Stimulated activated CD4-positive, alpha-beta T cell treated with anti-CD3 and anti-CD28 coated beads, Interleukin-2, amount 100 ng/mL, for 48 hours (primary cell): Measurements from ENCODE around the gene RPTOR.
"Not testable (repeated sequence)": the region's sequence is repeated elsewhere in the genome, so short reads cannot be mapped to it uniquely, and the experiment has no call there.

ENCODE experiments used
- DNase-seq, 2 donors: peaks; one replicate each; pipeline ENCODE4 v3.0.0-alpha.2; 2020

Gene RPTOR

DNA sequence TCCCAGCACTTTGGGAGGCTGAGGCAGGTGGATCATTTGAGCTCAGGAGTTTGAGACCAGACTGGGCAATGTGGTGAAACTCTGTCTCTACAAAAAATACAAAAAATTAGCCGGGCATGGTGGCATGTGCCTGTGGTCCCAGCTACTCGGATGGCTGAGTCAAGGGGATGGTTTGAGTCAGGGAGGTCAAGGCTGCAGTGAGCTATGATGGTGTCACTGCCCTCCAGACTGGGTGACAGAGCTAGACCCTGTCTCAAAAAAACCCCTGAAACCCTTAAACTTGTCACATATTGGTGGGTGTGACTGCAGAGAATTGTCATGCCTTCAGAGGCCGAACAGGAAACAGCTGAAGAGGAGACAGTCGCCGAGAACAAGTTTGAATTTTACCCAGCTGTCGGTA lies 13.4 kb downstream of the RPTOR start:
- DNase-seq: peak in 1 of 2 donors; percentile 10

DNA sequence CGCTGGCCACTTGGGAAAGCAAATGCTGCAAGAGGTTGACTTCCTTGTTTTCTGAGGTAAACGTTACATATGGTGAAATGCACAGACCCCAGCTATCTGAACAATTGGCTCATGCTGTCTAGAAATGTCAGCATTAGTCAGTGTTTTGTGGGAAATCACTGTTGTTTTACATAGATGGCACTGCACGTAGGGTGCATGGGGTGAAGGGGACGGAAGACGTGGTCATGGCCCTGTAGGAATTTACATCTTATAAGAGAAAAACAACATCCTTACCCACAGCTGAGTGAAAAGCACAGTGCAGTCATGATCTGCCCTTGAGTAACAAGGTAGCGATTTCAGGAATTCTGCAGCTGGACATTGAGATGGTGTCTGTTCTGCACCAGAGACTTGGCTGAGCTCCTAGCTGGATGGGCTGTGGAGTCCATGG lies 15.2 kb downstream of the RPTOR start:
- no peak for DNase-seq

DNA sequence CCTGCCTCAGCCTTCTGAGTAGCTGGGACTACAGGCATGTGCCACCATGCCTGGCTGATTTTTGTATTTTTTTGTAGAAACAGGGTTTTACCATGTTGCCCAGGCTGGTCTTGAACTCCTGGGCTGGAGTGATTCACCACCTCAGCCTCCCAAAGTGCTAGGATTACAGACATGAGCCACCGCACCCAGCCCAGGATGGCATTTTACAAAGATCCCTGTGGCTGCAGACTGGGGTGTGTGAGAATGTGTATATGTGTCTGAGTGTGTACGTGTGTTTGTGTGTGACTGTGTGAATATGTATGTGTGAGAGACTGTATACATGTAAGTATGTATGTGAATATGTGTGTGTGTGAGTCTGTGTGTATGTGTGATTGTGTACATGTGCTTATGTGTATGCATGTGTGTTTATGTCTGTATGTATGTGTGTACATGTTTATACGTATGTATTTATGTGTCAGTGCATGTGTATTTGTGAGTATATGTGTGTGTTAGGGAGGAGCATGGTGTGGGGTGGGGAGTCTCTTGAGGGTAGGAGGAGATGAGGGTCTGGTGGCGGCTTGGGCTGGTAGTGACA lies 17.0 kb downstream of the RPTOR start:
- DNase-seq: no peak

DNA sequence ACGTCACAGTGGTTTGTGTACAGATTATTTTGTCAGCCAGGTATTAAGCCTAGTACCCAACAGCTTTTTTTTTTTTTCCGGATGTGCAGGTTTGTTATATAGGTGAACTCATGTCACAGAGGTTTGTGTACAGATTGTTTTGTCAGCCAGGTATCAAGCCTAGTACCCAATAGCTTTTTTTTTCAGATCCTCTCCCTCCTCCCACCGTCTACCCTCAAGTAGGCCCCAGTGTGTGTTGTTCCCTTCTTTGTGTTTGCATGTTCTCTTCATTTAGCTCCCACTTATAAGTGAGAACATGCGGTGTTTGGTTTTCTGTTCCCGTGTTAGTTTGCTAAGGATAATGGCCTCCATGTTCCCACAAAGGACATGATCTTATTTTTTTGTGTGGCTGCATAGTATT lies 19.9 kb downstream of the RPTOR start:
- DNase-seq: no peak

DNA sequence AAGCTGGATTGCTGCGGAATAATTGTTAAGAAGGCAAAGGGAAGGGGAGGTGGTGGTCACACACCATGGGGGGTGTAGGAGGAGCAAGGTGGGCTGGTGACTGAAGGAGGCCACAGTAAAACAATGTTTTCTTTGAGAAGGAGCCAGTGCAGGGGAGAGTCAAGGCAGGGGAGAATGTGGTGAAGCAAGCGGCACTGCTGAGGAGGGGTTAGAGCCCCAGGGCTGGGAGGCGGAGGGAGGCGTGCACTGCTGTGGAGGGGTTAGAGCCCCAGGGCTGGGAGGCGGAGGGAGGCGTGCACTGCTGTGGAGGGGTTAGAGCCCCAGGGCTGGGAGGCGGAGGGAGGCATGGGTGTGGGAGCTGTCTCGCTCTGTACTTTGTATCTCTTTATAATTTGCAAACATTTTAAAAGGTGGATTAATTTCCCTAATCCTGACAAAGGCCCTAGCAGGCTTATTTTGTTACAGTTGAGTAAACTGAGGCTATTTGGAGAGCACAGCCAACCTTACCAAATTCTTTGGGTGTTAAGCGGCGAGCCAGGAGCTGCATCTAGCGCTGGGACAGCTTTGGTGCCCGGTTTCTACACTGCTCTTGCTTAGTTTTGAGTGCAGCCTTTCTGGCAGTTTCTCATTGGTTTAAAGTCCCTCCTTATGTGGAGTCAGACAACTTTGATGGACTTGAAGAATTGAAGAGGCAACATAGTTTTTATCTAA lies 20.9 kb downstream of the RPTOR start:
- DNase-seq: no peak

DNA sequence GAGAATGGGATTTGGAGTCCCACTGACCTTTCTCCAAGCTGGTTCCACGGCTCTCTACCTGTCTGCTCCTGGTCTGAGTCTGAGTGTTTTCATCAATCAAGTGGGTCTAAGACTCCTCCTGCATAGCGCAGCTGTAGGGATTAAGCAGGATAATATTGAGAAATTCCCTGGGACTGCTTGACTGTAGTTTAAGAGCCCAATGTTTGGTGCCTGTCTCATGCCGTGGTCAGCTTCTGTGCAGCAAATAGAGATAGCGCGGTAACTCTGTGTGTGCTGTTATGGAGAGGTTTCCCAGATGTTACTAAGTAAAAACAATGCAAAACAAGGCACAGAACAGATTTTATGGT lies 21.4 kb downstream of the RPTOR start:
- DNase-seq: no peak

DNA sequence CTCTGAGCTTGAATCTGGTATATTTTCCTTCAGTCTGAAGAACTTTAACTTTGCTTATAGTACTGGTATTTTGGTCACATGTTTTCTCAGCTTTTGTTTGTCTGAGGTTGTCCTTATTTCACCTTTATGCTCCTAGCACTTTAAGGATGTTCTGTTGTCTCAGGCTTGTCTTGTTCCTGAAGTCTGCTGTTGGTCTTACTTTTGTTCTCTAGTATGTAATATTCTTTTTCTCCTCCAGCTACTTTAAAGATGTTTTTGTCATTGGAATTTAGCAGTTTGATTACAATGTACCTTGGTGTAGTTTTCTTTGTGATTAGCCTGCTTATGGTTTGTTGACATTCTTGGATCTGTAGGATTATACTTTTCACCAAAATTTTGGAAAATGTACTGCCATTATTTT lies 23.6 kb downstream of the RPTOR start:
- no peak for DNase-seq

DNA sequence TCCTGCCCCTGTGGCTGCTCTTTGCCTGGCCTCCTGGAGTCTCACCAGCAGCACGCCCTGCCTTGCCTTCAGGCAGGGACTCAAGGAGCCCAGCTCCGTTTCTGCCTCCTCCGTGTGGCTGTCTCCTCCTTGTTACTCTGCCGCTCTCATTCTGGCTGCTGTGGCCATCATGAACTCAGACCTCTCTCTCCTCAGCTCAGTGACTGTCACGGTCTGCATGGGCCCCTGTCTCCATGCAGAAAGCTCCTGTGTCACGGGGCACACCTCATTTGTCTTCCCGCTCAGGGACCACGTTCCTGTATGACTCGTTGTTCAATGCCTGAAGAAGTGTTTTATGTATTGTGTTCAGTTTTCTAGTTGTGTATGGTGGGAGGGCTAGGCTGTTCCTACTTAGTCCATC lies 25.3 kb downstream of the RPTOR start:
- DNase-seq: no peak

DNA sequence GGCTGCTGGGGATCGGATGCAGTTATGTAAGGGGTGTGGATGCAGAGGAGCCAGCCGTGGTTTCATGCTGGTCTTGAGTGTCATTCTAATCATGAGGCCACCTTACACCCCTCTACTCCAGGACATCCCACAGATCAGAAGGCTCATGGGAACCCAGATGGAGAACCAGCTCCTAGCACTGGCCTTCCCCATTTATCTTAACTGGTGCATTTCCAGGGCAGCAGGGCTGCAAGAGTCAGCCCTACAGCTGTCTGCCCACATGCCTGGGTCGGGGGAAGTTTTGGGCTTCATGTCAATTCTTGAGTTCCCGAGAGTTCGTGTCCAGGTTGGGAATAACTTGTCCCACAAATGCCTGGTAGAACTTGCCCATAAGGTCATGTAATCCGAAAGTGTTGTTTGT lies 29.1 kb downstream of the RPTOR start:
- no peak for DNase-seq

DNA sequence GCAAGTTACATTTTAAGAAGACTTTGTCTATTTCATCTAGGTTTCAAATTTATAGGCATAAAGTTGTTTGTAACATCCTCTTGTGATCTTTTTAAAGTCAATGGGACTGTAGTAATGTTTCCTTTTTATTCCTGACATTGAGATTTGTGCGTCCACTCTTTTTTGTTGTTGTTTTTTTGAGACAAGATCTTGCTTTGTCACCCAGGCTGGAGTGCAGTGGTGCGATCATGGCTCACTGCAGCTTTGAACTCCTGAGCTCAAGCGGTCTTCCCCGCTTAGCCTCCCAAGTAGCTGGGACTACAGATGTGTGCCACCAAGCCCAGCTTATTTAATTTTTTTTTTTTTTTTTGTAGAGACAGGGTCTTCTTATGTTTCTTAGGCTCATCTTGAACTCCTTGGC lies 29.9 kb downstream of the RPTOR start:
- no peak for DNase-seq

DNA sequence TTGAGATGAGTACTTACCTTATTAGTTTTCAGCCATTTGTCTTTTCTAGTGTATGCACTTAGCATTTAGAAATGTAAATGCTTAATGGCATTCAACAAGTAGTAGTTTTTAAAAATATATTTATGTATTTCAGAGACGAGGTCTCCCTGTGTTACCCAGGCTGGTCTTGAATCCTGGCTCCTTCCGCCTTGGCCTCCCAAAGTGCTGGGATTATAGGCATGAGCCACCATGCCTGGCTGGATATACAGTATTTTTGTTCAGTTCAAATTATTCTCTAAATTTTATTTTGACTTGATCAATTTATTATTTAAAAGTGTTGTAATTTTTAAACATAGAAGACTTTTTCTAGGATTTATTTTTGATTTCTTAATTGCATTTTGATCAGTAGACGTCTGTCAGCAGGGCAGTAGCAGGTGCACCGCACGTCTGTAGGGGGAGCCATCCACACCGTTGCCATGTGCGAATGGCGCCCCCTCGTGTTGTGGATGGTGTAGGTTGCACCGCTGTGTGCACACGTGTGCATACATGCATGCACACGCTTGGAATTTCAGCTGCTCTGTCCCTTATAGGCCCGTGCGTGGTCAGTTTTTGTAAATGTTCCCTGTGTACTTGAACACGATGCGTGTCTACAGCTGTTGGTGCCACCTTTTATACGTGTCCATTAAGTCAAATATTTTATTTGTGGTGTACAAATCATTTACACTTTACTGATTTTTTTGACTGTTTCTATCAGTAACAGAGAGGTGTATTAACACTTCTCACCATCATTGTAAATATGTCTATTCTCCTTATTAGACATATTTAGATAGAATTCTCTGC lies 30.6 kb downstream of the RPTOR start:
- DNase-seq: peak; percentile 97

DNA sequence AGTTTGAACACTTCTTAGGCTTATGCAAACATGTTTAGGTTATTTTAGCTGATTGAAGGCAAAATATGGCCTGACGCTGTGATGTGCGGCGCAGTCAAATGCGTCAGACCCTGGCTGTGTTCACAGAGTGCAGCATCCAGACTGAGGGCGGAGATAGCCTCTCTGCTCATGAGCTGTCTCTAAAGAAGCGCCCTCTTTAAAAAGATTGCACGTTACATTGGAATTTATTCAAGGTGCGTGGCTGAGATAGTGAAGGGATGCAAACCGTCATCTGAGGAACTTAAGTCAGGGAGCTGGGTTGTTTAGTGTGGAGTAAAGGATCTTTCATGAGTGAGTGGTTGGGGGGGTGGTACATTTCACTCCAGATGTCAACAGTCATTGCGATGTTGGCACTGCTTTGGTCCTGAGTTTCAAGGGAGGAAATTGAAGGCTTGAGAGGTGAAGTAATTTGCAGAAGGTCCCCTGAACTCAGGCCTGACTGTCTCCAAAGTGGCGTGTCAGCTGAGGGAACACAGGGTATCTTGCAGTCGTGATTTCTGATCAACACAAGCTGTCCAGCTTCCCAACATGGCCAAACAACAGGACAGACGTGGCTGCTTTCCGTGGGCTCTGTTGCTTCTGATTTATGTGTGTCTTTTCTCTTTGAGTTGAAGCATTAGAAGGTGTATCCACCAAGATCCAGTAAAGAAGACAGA lies 33.4 kb downstream of the RPTOR start:
- DNase-seq: no peak

DNA sequence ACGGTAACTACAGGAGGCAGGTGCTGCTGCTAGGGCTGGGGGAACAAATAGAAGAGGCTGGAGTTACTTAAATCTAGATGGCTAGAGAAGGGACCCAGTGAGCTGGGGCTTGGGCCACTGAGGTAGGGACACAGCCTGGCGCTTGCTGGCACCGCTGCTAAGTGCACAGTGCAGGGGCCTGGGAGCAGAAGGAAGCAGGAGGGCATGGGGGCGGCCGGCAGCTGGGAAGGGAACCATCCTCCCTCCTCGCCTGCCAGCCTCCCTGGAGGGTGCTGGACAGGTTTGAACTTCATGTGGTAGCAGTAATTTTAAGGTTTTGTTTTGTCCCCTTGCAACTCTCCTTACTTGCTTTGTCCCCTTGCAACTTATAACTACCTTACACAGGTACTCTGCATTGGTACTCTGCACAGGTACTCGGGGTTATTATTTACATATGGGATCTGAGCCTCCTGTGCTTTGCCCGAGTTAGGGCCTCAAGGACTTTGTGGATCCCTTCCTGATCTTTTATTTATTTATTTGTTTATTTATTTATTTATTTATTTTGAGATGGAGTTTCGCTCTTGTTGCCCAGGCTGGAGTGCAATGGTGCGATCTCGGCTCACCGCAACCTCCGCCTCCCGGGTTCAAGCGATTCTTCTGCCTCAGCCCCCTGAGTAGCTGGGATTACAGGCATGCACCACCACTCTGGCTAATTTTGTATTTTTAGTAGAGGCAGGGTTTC lies 34.2 kb downstream of the RPTOR start:
- not testable (repeated sequence) for DNase-seq

DNA sequence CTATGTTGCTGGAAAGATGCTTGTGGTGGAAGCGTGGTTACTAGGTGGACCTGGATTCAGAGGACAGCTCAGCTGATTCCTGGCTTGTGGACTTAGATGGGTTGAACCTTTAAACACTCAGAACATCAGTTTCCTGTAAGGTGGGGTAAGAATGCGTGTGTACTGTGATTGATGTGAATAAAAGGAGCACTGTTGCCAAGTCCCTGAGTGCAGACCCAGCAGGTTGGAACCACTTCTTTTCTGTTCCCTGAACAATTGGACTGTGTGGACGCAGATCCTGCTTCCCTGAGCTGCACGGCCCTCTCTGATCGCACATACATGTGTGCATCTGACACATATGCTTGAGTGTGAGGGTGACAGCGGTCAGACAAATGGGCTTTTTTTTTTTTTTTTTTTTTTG lies 37.5 kb downstream of the RPTOR start:
- no peak for DNase-seq

DNA sequence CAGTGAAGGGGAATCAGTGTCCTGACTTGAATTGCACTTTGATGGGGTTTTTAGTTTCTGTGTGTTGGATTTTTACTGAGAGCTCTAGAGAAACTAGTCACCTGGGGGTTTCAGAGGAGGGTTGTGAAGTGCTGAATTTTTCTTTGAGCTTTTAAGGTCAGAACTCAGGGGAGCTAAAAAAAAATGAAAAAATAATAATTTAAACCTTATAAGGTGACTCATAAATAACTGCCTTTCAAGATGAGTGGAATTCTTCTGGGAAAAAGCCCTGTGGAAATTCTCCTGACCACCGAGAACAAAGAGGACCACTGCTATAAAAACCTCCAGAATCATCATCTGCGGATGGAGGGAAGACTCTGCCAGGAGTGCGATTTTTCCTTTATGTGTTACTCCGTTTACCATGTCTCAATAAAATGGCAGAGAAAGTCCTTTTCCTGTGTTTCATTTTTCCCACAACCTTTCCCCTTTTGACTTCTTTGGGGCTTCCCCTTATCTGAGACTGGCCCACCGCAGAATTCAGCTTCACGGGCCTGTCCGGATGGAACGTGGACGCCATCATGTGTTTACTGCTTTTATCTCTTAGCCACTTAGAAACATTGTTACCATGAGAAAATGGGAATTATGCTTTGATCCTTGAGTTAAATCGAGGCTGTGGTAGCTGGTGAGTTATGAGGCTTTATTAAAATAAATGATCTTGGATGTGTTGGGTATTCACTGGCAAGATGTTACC lies 39.7 kb downstream of the RPTOR start:
- no peak for DNase-seq

DNA sequence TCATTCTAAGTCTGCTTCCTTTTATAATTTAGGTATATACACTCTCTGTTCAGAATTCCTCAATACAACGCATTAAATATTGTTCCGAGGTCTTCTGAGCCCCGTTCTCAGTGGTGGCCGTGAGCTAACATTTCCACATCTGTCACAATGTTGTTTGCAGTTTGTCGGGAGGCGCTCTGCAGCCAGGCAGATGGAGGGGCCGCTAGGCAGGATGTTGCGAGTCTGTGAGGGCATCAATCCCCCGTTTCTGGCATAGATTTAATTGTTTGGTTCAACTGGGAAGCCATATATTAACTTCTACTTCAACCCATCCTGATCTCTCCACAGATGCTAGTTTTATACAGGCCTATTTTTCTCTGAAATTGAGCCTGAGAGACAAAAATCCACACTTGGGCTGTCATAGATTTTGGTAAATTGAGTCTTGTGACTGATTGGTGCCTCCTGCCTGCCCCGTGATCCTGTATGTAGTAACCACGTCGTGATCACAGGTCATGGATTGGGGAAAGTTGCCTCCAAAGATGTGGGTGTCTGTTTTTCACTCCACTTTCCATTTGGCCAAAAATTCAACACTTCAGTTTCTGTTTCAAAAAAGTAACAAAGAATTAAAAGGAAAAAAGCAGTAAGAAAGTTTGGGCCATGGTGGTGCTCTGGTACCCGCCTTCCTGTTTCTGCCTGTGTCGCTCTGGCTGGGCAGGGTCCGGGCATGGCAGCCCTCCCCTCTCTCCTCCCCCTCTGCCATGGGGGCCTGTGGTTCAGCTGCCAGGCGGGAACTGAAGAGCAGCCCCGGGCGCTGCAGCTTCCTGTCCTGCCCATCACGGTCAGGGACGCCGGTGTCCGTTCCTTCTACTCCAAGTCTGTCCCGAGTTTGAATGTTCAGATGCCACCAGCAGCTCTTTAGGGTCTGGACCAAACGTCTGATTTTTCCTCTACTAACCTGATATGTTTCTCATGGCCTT lies 41.5 kb downstream of the RPTOR start:
- DNase-seq: no peak

DNA sequence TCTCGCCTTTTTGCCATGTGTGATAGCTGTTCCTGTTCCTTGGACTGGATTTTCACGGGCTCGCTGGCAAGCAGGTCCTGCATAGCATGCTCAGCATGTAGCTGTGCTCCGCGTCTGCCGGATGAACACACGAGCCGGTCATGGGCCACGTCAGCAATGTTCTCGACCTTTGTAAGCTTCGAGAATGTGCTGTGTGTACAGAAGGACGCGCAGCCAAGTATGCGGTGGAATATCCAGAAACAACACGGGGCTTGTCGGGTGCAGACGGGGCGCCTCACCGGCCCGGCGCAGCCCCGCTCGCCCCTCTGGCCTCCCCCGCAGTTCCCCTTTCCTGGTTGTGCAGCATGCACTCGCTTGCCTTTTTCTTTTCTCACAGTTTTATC lies 42.2 kb downstream of the RPTOR start:
- no peak for DNase-seq

DNA sequence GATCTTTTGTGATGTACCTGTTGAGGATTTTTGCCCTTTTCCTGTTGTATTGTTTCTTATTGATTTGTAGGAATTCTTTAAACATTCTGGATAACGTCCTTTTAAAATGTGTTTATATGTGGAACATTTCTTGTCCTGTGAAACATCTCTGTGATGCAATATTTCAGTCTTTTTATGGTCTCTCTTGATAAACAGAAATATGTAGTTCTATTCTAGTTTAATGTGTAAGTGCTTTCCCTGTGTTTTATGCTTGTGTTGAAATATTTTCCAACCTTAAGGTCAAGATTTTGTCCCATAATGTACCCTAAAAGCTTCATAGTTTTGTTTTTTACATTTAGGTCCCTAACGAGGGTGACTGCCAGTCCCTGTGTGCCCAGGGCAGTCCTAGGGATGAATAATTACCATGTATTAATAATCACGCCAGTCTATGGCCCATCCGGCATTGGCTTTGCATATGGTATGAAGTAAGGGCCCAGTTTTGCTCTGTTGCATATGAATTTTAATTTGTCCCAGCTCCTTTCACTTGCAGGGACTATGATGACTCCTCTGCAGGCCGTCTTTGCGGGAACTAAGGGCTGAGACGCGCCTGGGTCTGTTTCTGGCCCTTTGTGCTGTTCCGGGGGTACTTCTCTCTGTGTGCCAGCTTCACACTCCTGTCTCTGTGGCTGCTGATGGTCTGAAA lies 44.2 kb downstream of the RPTOR start:
- DNase-seq: no peak

DNA sequence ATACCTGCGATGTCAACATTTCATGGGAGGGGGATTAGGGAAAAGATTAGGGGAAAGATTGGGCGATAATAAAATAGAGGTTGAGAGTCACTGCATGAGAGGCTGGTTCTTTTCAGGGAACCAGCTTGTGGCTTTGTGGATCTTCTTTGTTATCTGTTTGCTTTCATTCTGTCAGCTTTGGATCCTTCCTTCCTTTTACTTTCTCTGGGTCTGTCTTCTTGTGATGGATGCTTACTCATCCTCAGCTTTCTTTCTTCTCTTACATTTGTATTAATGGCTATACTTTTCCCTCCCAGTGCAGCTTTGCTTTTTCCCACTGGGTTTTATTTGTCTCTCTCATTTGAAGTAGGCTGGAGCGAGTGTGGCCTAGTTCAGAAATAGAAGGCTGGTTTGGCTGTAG lies 47.1 kb downstream of the RPTOR start:
- DNase-seq: no peak

DNA sequence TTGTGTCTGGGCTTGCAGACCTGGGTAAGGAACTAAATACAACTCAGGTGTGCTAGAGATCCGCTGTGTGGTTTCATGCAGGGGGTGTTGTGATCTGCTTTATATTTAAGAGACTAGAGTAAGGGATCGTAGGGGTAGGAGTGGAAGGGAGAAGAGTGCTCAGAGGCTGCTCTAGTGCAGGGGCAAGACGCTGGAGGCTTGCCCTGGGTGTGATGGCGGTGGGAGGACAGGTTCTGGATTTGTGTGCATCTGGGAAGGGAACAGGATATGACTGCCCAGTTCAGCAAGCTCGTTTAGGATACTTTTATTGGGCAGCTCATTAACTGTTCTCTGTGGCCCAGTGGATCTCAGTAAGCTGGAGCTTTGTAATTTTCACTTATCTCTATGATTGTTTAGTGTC lies 47.6 kb downstream of the RPTOR start:
- no peak for DNase-seq

DNA sequence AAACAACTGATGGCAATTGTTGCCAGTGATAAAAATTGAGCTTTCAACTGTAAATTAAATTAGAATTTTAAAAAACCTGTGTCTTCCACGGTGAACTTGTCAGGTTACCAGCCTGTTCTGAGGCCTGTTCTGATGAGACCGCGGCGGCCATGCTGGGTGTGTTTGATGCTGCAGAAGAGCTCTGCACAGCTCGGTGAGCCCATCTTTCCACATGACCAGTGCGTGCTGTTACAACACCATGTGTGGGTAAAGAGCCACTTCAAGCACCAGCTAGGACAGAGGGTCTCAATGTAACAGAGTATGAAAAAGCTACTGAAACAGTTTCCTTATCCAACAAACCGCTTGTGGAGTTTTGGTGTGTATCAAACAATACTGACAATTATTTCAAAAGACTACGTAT lies 48.5 kb downstream of the RPTOR start:
- no peak for DNase-seq
